PC-9 (cell line): ENCODE results near the gene PLXDC2. TPM values are rescaled to one million over a fixed set of nuclear protein-coding genes. Genes with fewer than 3 reads are reported as not detected.

Experiments
- BruUV-seq: library from RNA; stranded (reverse); fragments of 400-500 nt; replicated peaks from 2 replicates; lab custom pipeline; 2021; lab: Mats Ljungman, UMichigan
- CTCF ChIA-PET: fragments of 300-600 bp; sonication (Branson Sonifier 250); formaldehyde crosslinking; loops from one replicate; lab custom pipeline; 2022; ENCODE audit warnings: antibody characterized with exemption; lab: Charles Lee
- POLR2A ChIA-PET: fragments of 300-600 bp; sonication (Branson Sonifier 250); formaldehyde crosslinking; loops from one replicate; lab custom pipeline; 2022; ENCODE audit warnings: antibody characterized with exemption; ENCODE audit not compliant: unreplicated experiment; lab: Charles Lee
- DNase-seq, 2 experiments: peaks; one replicate each; pipeline versions ENCODE4 v3.0.0 to v3.0.0-alpha.2; 2015 to 2022; ENCODE audit warnings: mixed read lengths in 1 of 2
- H2AFZ ChIP-seq: fragments of 200-600 bp; sonication (generic); 2 replicates; pipeline ENCODE4 v1.8.1; 2017; ENCODE audit warnings: antibody characterized with exemption
- H3F3A ChIP-seq: fragments of 200-600 bp; sonication (generic); 2 replicates; pipeline ENCODE4 v1.8.1; 2017; ENCODE audit warnings: antibody characterized with exemption, mild to moderate bottlenecking, low read depth; ENCODE audit not compliant: insufficient read depth
- H3K27ac ChIP-seq: fragments of 200-600 bp; sonication (generic); 2 replicates; pipeline ENCODE4 v1.6.1; 2016; ENCODE audit warnings: mixed run types
- H3K27me3 ChIP-seq: fragments of 200-600 bp; sonication (generic); 2 replicates; pipeline ENCODE4 v1.6.1; 2016; ENCODE audit warnings: low read depth, mixed run types; ENCODE audit not compliant: insufficient read depth
- H3K36me3 ChIP-seq: fragments of 200-600 bp; sonication (generic); 2 replicates; pipeline ENCODE4 v1.6.1; 2016; ENCODE audit warnings: low read depth, mixed run types
- H3K4me1 ChIP-seq: fragments of 200-600 bp; sonication (generic); replicated peaks from 2 replicates; pipeline ENCODE4 v1.6.1; 2016; ENCODE audit warnings: mixed run types; ENCODE audit not compliant: insufficient read depth
- H3K4me2 ChIP-seq: fragments of 200-600 bp; sonication (generic); 2 replicates; pipeline ENCODE4 v1.6.1; 2017; ENCODE audit warnings: mixed run types
- H3K4me3 ChIP-seq: fragments of 200-600 bp; sonication (generic); 2 replicates; pipeline ENCODE4 v1.6.1; 2016; ENCODE audit warnings: mixed run types
- H3K79me2 ChIP-seq: fragments of 200-600 bp; sonication (generic); 2 replicates; pipeline ENCODE4 v1.6.1; 2017; ENCODE audit warnings: low read depth, mixed run types
- H3K9me2 ChIP-seq: fragments of 200-600 bp; sonication (generic); 2 replicates; pipeline ENCODE4 v1.8.1; 2017; ENCODE audit warnings: mild to moderate bottlenecking; ENCODE audit not compliant: insufficient read depth
- H3K9me3 ChIP-seq: fragments of 200-600 bp; sonication (generic); 2 replicates; pipeline ENCODE4 v1.8.1; 2016; ENCODE audit warnings: low read depth; ENCODE audit not compliant: insufficient read depth
- H4K20me1 ChIP-seq: fragments of 200-600 bp; sonication (generic); 2 replicates; pipeline ENCODE4 v1.8.1; 2017; ENCODE audit not compliant: insufficient read depth
- CTCF ChIP-seq: fragments of 200-600 bp; sonication (generic); conservative IDR thresholded peaks from 2 replicates; pipeline ENCODE4 v1.6.1; 2017; ENCODE audit warnings: mixed run types, antibody characterized with exemption, mild to moderate bottlenecking, moderate library complexity
- EZH2 ChIP-seq: fragments of 200-600 bp; sonication (generic); IDR thresholded peaks from 2 replicates; pipeline ENCODE4 v1.8.0; 2017; ENCODE audit warnings: antibody characterized with exemption, low read depth
- intact Hi-C: fragments of 100-400 bp; cut with micrococcal nuclease; formaldehyde crosslinking; loops from one replicate; pipeline ENCODE4 v1.10.0; 2022; ENCODE audit not compliant: unreplicated experiment
- total RNA-seq: library from RNA; stranded (reverse); gene quantifications from 2 replicates; pipeline ENCODE4 v1.2.3, GENCODE V29; 2021

The PLXDC2 gene
- total RNA-seq, 1 experiment from 2014 or later = not detected

- Histone ChIP-seq H3K27me3 (no peaks in the 10 kb centered on the region), H4K20me1 (no peaks in the 10 kb centered on the region), H3K4me1 (no peaks in the 10 kb centered on the region), H3K4me2 (no peak overlapping the region), H3K4me3 (no peak overlapping the region), H3F3A (no peaks in the 10 kb centered on the region), H2AFZ (no peak overlapping the region), H3K9me2 (no peaks in the 10 kb centered on the region), H3K9me3 (no peaks in the 10 kb centered on the region), H3K36me3 (no peaks in the 10 kb centered on the region), H3K27ac (no peak overlapping the region), H3K79me2 (no peaks in the 10 kb centered on the region)
- DNase-seq = no peak
- intact Hi-C loops = no loop called here
- ChIA-PET POLR2A (no interaction called here), CTCF (no interaction called here)
- no peak for TF ChIP-seq EZH2
- no peak for TF ChIP-seq CTCF
- BruUV-seq = no TSS peak
These were observed 350.0 kb downstream of the PLXDC2 start for GRCh38 chr10:20166096-20166675.

GRCh38 chr10:20170661-20171060, 354.4 kb downstream of the PLXDC2 start:
- H3K4me2 ChIP-seq = no peak overlapping the region
- H3F3A ChIP-seq = no peaks in the 10 kb centered on the region
- H2AFZ ChIP-seq = no peak overlapping the region
- POLR2A ChIA-PET = no interaction called here
- intact Hi-C loops = no loop called here
- no peaks in the 10 kb centered on the region for H3K79me2 ChIP-seq
- H3K4me3 ChIP-seq = no peak overlapping the region
- no peaks in the 10 kb centered on the region for H4K20me1 ChIP-seq
- BruUV-seq = no TSS peak
- no peaks in the 10 kb centered on the region for H3K4me1 ChIP-seq
- no peaks in the 10 kb centered on the region for H3K27me3 ChIP-seq
- H3K36me3 ChIP-seq = no peaks in the 10 kb centered on the region
- H3K9me3 ChIP-seq = no peaks in the 10 kb centered on the region
- no peaks in the 10 kb centered on the region for H3K9me2 ChIP-seq
- TF ChIP-seq CTCF (no peak), EZH2 (no peak)
- CTCF ChIA-PET = no interaction called here
- H3K27ac ChIP-seq = no peak overlapping the region
- no peak for DNase-seq

- ChIA-PET CTCF (no interaction called here), POLR2A (no interaction called here)
- Histone ChIP-seq H3K9me2 (no peaks in the 10 kb centered on the region), H3K79me2 (no peaks in the 10 kb centered on the region), H3K36me3 (no peaks in the 10 kb centered on the region), H4K20me1 (no peaks in the 10 kb centered on the region), H3K27me3 (no peaks in the 10 kb centered on the region), H3K27ac (no peak overlapping the region), H3K4me1 (no peaks in the 10 kb centered on the region), H3K4me3 (no peak overlapping the region), H3K4me2 (no peak overlapping the region), H3K9me3 (no peaks in the 10 kb centered on the region), H3F3A (no peaks in the 10 kb centered on the region), H2AFZ (no peak overlapping the region)
- no peak for DNase-seq
- BruUV-seq = no TSS peak
- TF ChIP-seq CTCF (no peak), EZH2 (no peak)
- intact Hi-C loops = no loop called here
These were observed 356.8 kb downstream of the PLXDC2 start for GRCh38 chr10:20173046-20173445.
